ENCODE data around the gene GCGR. TPM values are rescaled to one million over a fixed set of nuclear protein-coding genes. Genes with fewer than 3 reads are reported as not detected.

GCGR gene
- total RNA-seq, 1 donor from 2014 or later, result not detected

DNA sequence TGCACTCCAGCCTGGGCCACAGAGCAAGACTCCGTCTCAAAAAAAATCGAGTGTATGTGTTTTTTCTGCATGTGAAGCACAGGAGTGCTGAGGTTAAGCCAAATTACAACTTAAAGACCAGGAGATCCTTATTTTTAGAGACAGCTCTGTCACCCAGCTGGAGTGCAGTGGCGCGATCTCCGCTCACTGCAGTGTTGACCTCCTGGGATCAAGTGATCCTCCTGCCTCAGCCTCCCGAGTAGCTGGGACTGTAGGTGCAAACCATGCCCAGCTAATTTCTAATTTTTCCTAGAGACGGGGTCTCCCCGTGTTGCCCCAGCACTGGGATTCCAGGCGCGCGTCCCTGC lies 38.4 kb downstream of the GCGR start:
- Mint-ChIP-seq H3K9me3 (no peaks in the 10 kb centered on the region), H3K4me3 (no peak overlapping the region), H3K27me3 (ENCODE audit: low read depth) (no peaks in the 10 kb centered on the region), H3K36me3 (ENCODE audit: low read depth) (no peaks in the 10 kb centered on the region), H3K4me1 (no peaks in the 10 kb centered on the region), H3K27ac (ENCODE audit: unreplicated experiment) (no peak overlapping the region)
- DNase-seq (ENCODE audit: low read depth, low spot score), result no peak
- TF ChIP-seq, protein P1, sequence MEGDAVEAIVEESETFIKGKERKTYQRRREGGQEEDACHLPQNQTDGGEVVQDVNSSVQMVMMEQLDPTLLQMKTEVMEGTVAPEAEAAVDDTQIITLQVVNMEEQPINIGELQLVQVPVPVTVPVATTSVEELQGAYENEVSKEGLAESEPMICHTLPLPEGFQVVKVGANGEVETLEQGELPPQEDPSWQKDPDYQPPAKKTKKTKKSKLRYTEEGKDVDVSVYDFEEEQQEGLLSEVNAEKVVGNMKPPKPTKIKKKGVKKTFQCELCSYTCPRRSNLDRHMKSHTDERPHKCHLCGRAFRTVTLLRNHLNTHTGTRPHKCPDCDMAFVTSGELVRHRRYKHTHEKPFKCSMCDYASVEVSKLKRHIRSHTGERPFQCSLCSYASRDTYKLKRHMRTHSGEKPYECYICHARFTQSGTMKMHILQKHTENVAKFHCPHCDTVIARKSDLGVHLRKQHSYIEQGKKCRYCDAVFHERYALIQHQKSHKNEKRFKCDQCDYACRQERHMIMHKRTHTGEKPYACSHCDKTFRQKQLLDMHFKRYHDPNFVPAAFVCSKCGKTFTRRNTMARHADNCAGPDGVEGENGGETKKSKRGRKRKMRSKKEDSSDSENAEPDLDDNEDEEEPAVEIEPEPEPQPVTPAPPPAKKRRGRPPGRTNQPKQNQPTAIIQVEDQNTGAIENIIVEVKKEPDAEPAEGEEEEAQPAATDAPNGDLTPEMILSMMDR (conservative IDR thresholded peaks at IDR 0.05), result no peak

GRCh38 chr17:81842725-81843504 lies 39.0 kb downstream of the GCGR start:
- no peak overlapping the region for H3K4me3 Mint-ChIP-seq
- H3K27ac Mint-ChIP-seq (ENCODE audit: unreplicated experiment), result no peak overlapping the region
- H3K36me3 Mint-ChIP-seq (ENCODE audit: low read depth), result no peaks in the 10 kb centered on the region
- no peak for DNase-seq (ENCODE audit: low read depth, low spot score)
- no peaks in the 10 kb centered on the region for H3K9me3 Mint-ChIP-seq
- no peaks in the 10 kb centered on the region for H3K4me1 Mint-ChIP-seq
- H3K27me3 Mint-ChIP-seq (ENCODE audit: low read depth), result no peaks in the 10 kb centered on the region
- TF ChIP-seq, protein P1 (conservative IDR thresholded peaks at IDR 0.05), result no peak

GRCh38 chr17:81843713-81844326 lies 39.9 kb downstream of the GCGR start:
- H3K27ac Mint-ChIP-seq (ENCODE audit: unreplicated experiment), result no peak overlapping the region
- H3K36me3 Mint-ChIP-seq (ENCODE audit: low read depth), result no peaks in the 10 kb centered on the region
- TF ChIP-seq, protein P1 (conservative IDR thresholded peaks at IDR 0.05), result no peak
- no peak overlapping the region for H3K4me3 Mint-ChIP-seq
- no peaks in the 10 kb centered on the region for H3K27me3 Mint-ChIP-seq (ENCODE audit: low read depth)
- DNase-seq (ENCODE audit: low read depth, low spot score), result no peak
- no peaks in the 10 kb centered on the region for H3K9me3 Mint-ChIP-seq
- H3K4me1 Mint-ChIP-seq, result no peaks in the 10 kb centered on the region

DNA sequence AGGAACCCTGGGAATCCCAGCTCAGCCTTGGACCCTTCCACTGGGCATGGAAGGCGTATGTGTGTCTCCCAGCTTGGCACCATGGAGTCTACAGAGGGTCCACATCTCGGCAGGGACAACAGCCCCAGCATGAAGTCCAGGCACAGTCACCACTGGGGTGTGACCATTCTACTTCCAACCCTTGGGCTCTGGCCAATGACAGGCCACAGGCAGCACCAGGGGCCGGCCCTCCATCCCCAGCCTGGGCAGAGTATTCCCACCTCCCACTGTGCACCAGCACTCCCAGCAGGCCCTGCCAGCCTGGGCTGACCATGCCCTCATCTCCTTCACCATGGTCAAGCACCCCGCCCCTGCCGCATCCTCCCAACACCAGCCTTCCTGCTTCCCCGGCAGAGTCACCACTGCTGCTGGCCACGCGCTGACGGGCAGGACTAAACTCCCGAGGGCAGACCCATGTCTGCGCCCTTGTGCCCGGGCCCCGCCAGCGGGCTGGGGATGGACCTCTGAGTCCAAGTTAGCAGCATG lies 40.4 kb downstream of the GCGR start:
- no peaks in the 10 kb centered on the region for H3K36me3 Mint-ChIP-seq (ENCODE audit: low read depth)
- H3K27ac Mint-ChIP-seq (ENCODE audit: unreplicated experiment), result no peak overlapping the region
- no peak for DNase-seq (ENCODE audit: low read depth, low spot score)

DNA sequence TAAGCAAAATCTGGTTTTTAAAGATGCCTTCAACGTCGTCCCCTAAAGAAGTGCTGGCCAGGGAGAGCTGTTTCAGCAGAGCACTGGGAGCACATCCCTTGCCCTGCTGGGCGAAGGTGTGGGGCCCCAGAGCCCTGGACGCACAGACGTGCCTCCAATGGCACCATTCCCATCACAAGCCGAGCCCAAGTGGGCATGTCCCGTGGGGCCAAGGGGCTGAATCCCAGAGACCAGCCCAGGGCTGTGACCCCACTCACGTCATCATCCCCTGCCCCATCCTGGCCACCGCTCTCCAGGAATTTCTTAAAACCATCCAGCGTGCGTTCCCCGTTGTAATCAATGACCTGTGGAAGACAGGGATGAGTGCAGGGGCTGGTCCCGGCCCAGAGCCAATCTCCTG lies 40.9 kb downstream of the GCGR start:
- no peak overlapping the region for H3K27ac Mint-ChIP-seq (ENCODE audit: unreplicated experiment)
- H3K4me1 Mint-ChIP-seq, result no peaks in the 10 kb centered on the region
- no peaks in the 10 kb centered on the region for H3K9me3 Mint-ChIP-seq
- TF ChIP-seq, protein P1 (conservative IDR thresholded peaks at IDR 0.05), result no peak
- no peak for DNase-seq (ENCODE audit: low read depth, low spot score)
- H3K4me3 Mint-ChIP-seq, result no peak overlapping the region
- H3K36me3 Mint-ChIP-seq (ENCODE audit: low read depth), result no peaks in the 10 kb centered on the region
- H3K27me3 Mint-ChIP-seq (ENCODE audit: low read depth), result no peaks in the 10 kb centered on the region

More for the DNA sequence above, 40.4 kb downstream of the GCGR start:
- TF ChIP-seq, protein P1 (conservative IDR thresholded peaks at IDR 0.05), result no peak
- Mint-ChIP-seq H3K9me3 (no peaks in the 10 kb centered on the region), H3K4me3 (no peak overlapping the region), H3K4me1 (no peaks in the 10 kb centered on the region), H3K27me3 (ENCODE audit: low read depth) (no peaks in the 10 kb centered on the region)
